MM.1S (cell line): ENCODE measurements around the gene CSNK1A1L.

Experiments
- EZH2 ChIP-seq: fragments of 300-600 bp; sonication (generic); optimal IDR thresholded peaks from 2 replicates; pipeline ENCODE3; 2017; ENCODE audit warnings: low read depth, mild to moderate bottlenecking, antibody characterized with exemption, low read length, mixed read lengths
- EZH2phosphoT487 ChIP-seq: fragments of 300-600 bp; sonication (generic); IDR thresholded peaks from 2 replicates; pipeline ENCODE4 v1.6.1; 2018; ENCODE audit warnings: antibody characterized with exemption, low read length
- TF ChIP-seq, protein P1 (sequence below): fragments of 300-600 bp; sonication (generic); IDR thresholded peaks from 2 replicates; pipeline ENCODE4 v1.5.1; 2016; ENCODE audit warnings: antibody characterized with exemption, low read length, mixed read lengths

- TF ChIP-seq, protein P1, sequence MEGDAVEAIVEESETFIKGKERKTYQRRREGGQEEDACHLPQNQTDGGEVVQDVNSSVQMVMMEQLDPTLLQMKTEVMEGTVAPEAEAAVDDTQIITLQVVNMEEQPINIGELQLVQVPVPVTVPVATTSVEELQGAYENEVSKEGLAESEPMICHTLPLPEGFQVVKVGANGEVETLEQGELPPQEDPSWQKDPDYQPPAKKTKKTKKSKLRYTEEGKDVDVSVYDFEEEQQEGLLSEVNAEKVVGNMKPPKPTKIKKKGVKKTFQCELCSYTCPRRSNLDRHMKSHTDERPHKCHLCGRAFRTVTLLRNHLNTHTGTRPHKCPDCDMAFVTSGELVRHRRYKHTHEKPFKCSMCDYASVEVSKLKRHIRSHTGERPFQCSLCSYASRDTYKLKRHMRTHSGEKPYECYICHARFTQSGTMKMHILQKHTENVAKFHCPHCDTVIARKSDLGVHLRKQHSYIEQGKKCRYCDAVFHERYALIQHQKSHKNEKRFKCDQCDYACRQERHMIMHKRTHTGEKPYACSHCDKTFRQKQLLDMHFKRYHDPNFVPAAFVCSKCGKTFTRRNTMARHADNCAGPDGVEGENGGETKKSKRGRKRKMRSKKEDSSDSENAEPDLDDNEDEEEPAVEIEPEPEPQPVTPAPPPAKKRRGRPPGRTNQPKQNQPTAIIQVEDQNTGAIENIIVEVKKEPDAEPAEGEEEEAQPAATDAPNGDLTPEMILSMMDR = no peak
- TF ChIP-seq EZH2phosphoT487 (no peak), EZH2 (no peak)
These were observed 10.6 kb downstream of the CSNK1A1L start for GRCh38 chr13:37094840-37095239.
